Activated T-helper 2 cell treated with anti-CD3 and anti-CD28 coated beads, Interferon-gamma antibody, Interleukin-2, Interleukin-4, amounts not matched to agents 10 μg/mL and 5 μg/mL and 100 μg/mL, durations not matched to agents 14 hours and 24 hours and 36 hours (primary cell): ENCODE measurements around the gene CNTF. TPM values are rescaled to one million over a fixed set of nuclear protein-coding genes. Genes with fewer than 3 reads are reported as not detected.
"Not testable (repeated sequence)": the region's sequence is repeated elsewhere in the genome, so short reads cannot be mapped to it uniquely, and the experiment has no call there.

Experiments
- DNase-seq: peaks from one replicate; pipeline ENCODE4 v3.0.0; 2021; ENCODE audit warnings: low spot score
- H3K27ac Mint-ChIP-seq: one replicate; pipeline ENCODE4 v1.8.0; 2021; ENCODE audit warnings: mixed read lengths
- H3K27me3 Mint-ChIP-seq: one replicate; pipeline ENCODE4 v1.8.0; 2021; ENCODE audit warnings: low read depth, mixed read lengths
- H3K36me3 Mint-ChIP-seq: one replicate; pipeline ENCODE4 v1.8.0; 2021; ENCODE audit warnings: low read depth, mixed read lengths
- H3K4me1 Mint-ChIP-seq: one replicate; pipeline ENCODE4 v1.8.0; 2021; ENCODE audit warnings: low read depth, mixed read lengths
- H3K4me3 Mint-ChIP-seq: one replicate; pipeline ENCODE4 v1.8.0; 2021; ENCODE audit warnings: low read depth, mild to moderate bottlenecking, moderate library complexity, mixed read lengths
- H3K9me3 Mint-ChIP-seq: one replicate; pipeline ENCODE4 v1.8.0; 2021; ENCODE audit warnings: mixed read lengths
- intact Hi-C: fragments of 100-400 bp; cut with micrococcal nuclease; formaldehyde crosslinking; loops from one replicate; pipeline ENCODE4 v1.15.1; 2023
- total RNA-seq: library from RNA; stranded (reverse); gene quantifications from 2 replicates; pipeline ENCODE4 v1.2.3, GENCODE V29; 2022

CNTF gene
- total RNA-seq: 3.4 and 4.0 TPM in 2 replicates

- peak within 1 kb of the TSS; percentile 73 for H3K27ac Mint-ChIP-seq
- H3K9me3 Mint-ChIP-seq: no peaks in the 10 kb centered on the region
- peaks cover 74% of the 10 kb centered on the region for H3K36me3 Mint-ChIP-seq
- no peak within 1 kb of the TSS for H3K4me3 Mint-ChIP-seq
- peaks cover 30% of the 10 kb centered on the region for H3K4me1 Mint-ChIP-seq
- DNase-seq: no peak
- no peaks in the 10 kb centered on the region for H3K27me3 Mint-ChIP-seq
- intact Hi-C loops: no loop called here
Observed at GRCh38 chr11:58622344-58622743, at the start of gene CNTF. Gene CNTF (plus strand): TSS chr11:58622665. CDS start chr11:58622753, 88 bp downstream.

GRCh38 chr11:58572906-58573305 is 49.6 kb upstream of the CNTF start:
- not testable (repeated sequence) for H3K9me3 Mint-ChIP-seq, H3K27me3 Mint-ChIP-seq, DNase-seq
- Mint-ChIP-seq H3K4me1 (peaks cover 50% of the 10 kb centered on the region), H3K27ac (peak overlapping the region; percentile 100), H3K4me3 (peak overlapping the region; percentile 90), H3K36me3 (peaks cover 55% of the 10 kb centered on the region)
- intact Hi-C loops: loop anchor here (1.0 to 10.0 kb wide), 5 partner anchors 24 to 1038 kb away; partner anchors contain the start of genes SMTNL1 and TIMM10

- peak; percentile 20 for DNase-seq
- Mint-ChIP-seq H3K9me3 (no peaks in the 10 kb centered on the region), H3K4me3 (peak overlapping the region; percentile 90), H3K4me1 (peaks cover 45% of the 10 kb centered on the region), H3K27ac (peak overlapping the region; percentile 100), H3K27me3 (no peaks in the 10 kb centered on the region), H3K36me3 (peaks cover 49% of the 10 kb centered on the region)
- intact Hi-C loops: loop anchor here (1.0 to 10.0 kb wide), 5 partner anchors 24 to 1039 kb away; partner anchors contain the start of genes SMTNL1 and TIMM10
Observed at GRCh38 chr11:58573451-58574104, 48.9 kb upstream of the CNTF start.

- Mint-ChIP-seq H3K9me3 (no peaks in the 10 kb centered on the region), H3K4me3 (peak overlapping the region; percentile 90), H3K36me3 (peaks cover 41% of the 10 kb centered on the region), H3K27me3 (no peaks in the 10 kb centered on the region), H3K27ac (peak overlapping the region; percentile 100), H3K4me1 (peaks cover 40% of the 10 kb centered on the region)
- intact Hi-C loops: loop anchor here (5.0 to 10.0 kb wide), 7 partner anchors 37 to 1040 kb away; partner anchors contain the start of genes SELENOH, SMTNL1, TIMM10 and UBE2L6
- DNase-seq: no peak
Observed at GRCh38 chr11:58574881-58575280, 47.6 kb upstream of the CNTF start.

- peak within 1 kb of the TSS; percentile 100 for H3K27ac Mint-ChIP-seq
Observed at GRCh38 chr11:58575377-58576020, 47.0 kb upstream of the CNTF start, which contains the start of gene LPXN. Gene LPXN (minus strand): TSS chr11:58575856. CDS start chr11:58575772, 84 bp downstream.

GRCh38 chr11:58576887-58577471 is 45.5 kb upstream of the CNTF start:
- no peaks in the 10 kb centered on the region for H3K27me3 Mint-ChIP-seq
- H3K4me3 Mint-ChIP-seq: peak overlapping the region; percentile 90
- DNase-seq: no peak
- intact Hi-C loops: loop anchor here (2.0 to 10.0 kb wide), 9 partner anchors 35 to 1042 kb away; partner anchors contain the start of genes SELENOH, SMTNL1, TIMM10 and UBE2L6
- peaks cover 46% of the 10 kb centered on the region for H3K36me3 Mint-ChIP-seq
- H3K4me1 Mint-ChIP-seq: peaks cover 44% of the 10 kb centered on the region
- peak overlapping the region; percentile 100 for H3K27ac Mint-ChIP-seq
- no peaks in the 10 kb centered on the region for H3K9me3 Mint-ChIP-seq

More at GRCh38 chr11:58575377-58576020, 47.0 kb upstream of the CNTF start, which contains the start of gene LPXN:
- intact Hi-C loops: loop anchor here (2.0 to 10.0 kb wide), 9 partner anchors 37 to 1041 kb away; partner anchors contain the start of genes SELENOH, SMTNL1, TIMM10 and UBE2L6
- DNase-seq: peak; percentile 35
- Mint-ChIP-seq H3K4me1 (peaks cover 41% of the 10 kb centered on the region), H3K27me3 (no peaks in the 10 kb centered on the region), H3K4me3 (peak within 1 kb of the TSS; percentile 90), H3K36me3 (peaks cover 42% of the 10 kb centered on the region), H3K9me3 (no peaks in the 10 kb centered on the region)

GRCh38 chr11:58577555-58578135 is 44.8 kb upstream of the CNTF start:
- Mint-ChIP-seq H3K4me3 (peak overlapping the region; percentile 90), H3K4me1 (peaks cover 48% of the 10 kb centered on the region), H3K27ac (peak overlapping the region; percentile 100), H3K9me3 (no peaks in the 10 kb centered on the region), H3K27me3 (no peaks in the 10 kb centered on the region), H3K36me3 (peaks cover 49% of the 10 kb centered on the region)
- intact Hi-C loops: loop anchor here (1.0 to 10.0 kb wide), 16 partner anchors 35 to 1091 kb away; partner anchors contain the start of genes CLP1, FAM111A, FAM111B and PATL1
- peak; percentile 74 for DNase-seq

GRCh38 chr11:58578136-58578634 is 44.3 kb upstream of the CNTF start:
- peaks cover 51% of the 10 kb centered on the region for H3K4me1 Mint-ChIP-seq
- intact Hi-C loops: loop anchor here (1.0 to 10.0 kb wide), 14 partner anchors 34 to 1091 kb away; partner anchors contain the start of genes CLP1, FAM111A, FAM111B and PATL1

GRCh38 chr11:58578635-58579191 is 43.8 kb upstream of the CNTF start, which contains the start of gene ZFP91:
Gene ZFP91 (plus strand): TSS chr11:58579063. CDS start chr11:58579282, 219 bp downstream.
- intact Hi-C loops: loop anchor here (1.0 to 10.0 kb wide), 15 partner anchors 34 to 1153 kb away; partner anchors contain the start of genes CLP1, FAM111A, FAM111B and PATL1
- Mint-ChIP-seq H3K27ac (peak within 1 kb of the TSS; percentile 100), H3K27me3 (no peaks in the 10 kb centered on the region), H3K4me3 (peak within 1 kb of the TSS; percentile 95), H3K4me1 (peaks cover 51% of the 10 kb centered on the region), H3K36me3 (peaks cover 49% of the 10 kb centered on the region), H3K9me3 (no peaks in the 10 kb centered on the region)
- peak; percentile 90 for DNase-seq

More at GRCh38 chr11:58578136-58578634, 44.3 kb upstream of the CNTF start:
- Mint-ChIP-seq H3K27me3 (no peaks in the 10 kb centered on the region), H3K9me3 (no peaks in the 10 kb centered on the region), H3K36me3 (peaks cover 52% of the 10 kb centered on the region), H3K27ac (peak overlapping the region; percentile 100), H3K4me3 (peak overlapping the region; percentile 90)
- DNase-seq: peak; percentile 92

GRCh38 chr11:58579192-58580129 is 43.0 kb upstream of the CNTF start:
- Mint-ChIP-seq H3K36me3 (peaks cover 44% of the 10 kb centered on the region), H3K4me1 (peaks cover 48% of the 10 kb centered on the region)

More at GRCh38 chr11:58579192-58580129, 43.0 kb upstream of the CNTF start:
- Mint-ChIP-seq H3K27me3 (no peaks in the 10 kb centered on the region), H3K4me3 (peak overlapping the region; percentile 95), H3K9me3 (no peaks in the 10 kb centered on the region), H3K27ac (peak overlapping the region; percentile 100)
- intact Hi-C loops: loop anchor here (1.0 to 10.0 kb wide), 13 partner anchors 18 to 1154 kb away; partner anchors contain the start of genes FAM111A, FAM111B, PATL1 and SELENOH
- peak; percentile 88 for DNase-seq
